Neuronal stem cell (in vitro differentiated cells): ENCODE data around the gene FHIT.

Experiments
- DNase-seq: peaks from one replicate; pipeline ENCODE4 v3.0.0-alpha.2; 2013; ENCODE audit warnings: low spot score
- H2AFZ ChIP-seq: one replicate; pipeline ENCODE4 v1.6.1; 2013; ENCODE audit warnings: mild to moderate bottlenecking, low read length, inconsistent platforms
- H2AK5ac ChIP-seq: 2 replicates; pipeline ENCODE4 v1.6.1; 2013; ENCODE audit warnings: low read depth, mild to moderate bottlenecking, inconsistent platforms, low read length, moderate library complexity, mixed read lengths
- H2BK120ac ChIP-seq: 2 replicates; pipeline ENCODE4 v1.6.1; 2013; ENCODE audit warnings: low read depth, mild to moderate bottlenecking, inconsistent platforms, low read length, moderate library complexity, mixed read lengths
- H2BK12ac ChIP-seq: one replicate; pipeline ENCODE4 v1.6.1; 2013; ENCODE audit warnings: low read length, inconsistent platforms
- H2BK15ac ChIP-seq: 2 replicates; pipeline ENCODE4 v1.6.1; 2013; ENCODE audit warnings: mild to moderate bottlenecking, low read length, inconsistent platforms, mixed read lengths
- H2BK5ac ChIP-seq: one replicate; pipeline ENCODE4 v1.6.1; 2013; ENCODE audit warnings: inconsistent platforms, mild to moderate bottlenecking, low read length, moderate library complexity
- H3K14ac ChIP-seq: one replicate; pipeline ENCODE4 v1.6.1; 2013; ENCODE audit warnings: low read length, inconsistent platforms
- H3K18ac ChIP-seq: 2 replicates; pipeline ENCODE4 v1.6.1; 2013; ENCODE audit warnings: low read length, inconsistent platforms
- H3K23ac ChIP-seq: 2 replicates; pipeline ENCODE4 v1.6.1; 2013; ENCODE audit warnings: low read depth, mild to moderate bottlenecking, mixed read lengths, low read length, inconsistent platforms; ENCODE audit not compliant: poor library complexity
- H3K27ac ChIP-seq: replicated peaks from 3 replicates; pipeline ENCODE4 v1.5.1; 2013; ENCODE audit warnings: low read length, inconsistent platforms
- H3K27me3 ChIP-seq, 3 experiments: 2 replicates each; pipeline ENCODE4 v1.6.1; 2013; ENCODE audit warnings: low read length in 3 of 3, mild to moderate bottlenecking in 2 of 3, inconsistent platforms in 1 of 3, low read depth in 1 of 3, mixed read lengths in 1 of 3, moderate library complexity in 1 of 3; ENCODE audit not compliant: control insufficient read depth in 3 of 3, insufficient read depth in 3 of 3
- H3K36me3 ChIP-seq, 2 donors: replicated peaks in 1 of 2; 2 replicates each; pipeline ENCODE4 v1.6.1; 2013; ENCODE audit warnings: low read length in 2 of 2; ENCODE audit not compliant: control insufficient read depth in 2 of 2, insufficient read depth in 2 of 2
- H3K4ac ChIP-seq: 2 replicates; pipeline ENCODE4 v1.6.1; 2013; ENCODE audit warnings: inconsistent platforms, mild to moderate bottlenecking, low read length, moderate library complexity
- H3K4me1 ChIP-seq, 2 donors: 1 replicate in 1 of 2; 2 replicates in 1 of 2; pipeline ENCODE4 v1.6.1; 2013; ENCODE audit warnings: low read length in 2 of 2, low read depth in 1 of 2; ENCODE audit not compliant: control insufficient read depth in 2 of 2, insufficient read depth in 1 of 2
- H3K4me2 ChIP-seq: one replicate; pipeline ENCODE4 v1.6.1; 2013; ENCODE audit warnings: mild to moderate bottlenecking, low read length, inconsistent platforms; ENCODE audit not compliant: insufficient read depth, poor library complexity, severe bottlenecking
- H3K4me3 ChIP-seq, 2 donors: 2 replicates each; pipeline ENCODE4 v1.5.1; 2013; ENCODE audit warnings: low read length in 2 of 2, mild to moderate bottlenecking in 2 of 2, inconsistent platforms in 1 of 2, moderate library complexity in 1 of 2
- H3K79me1 ChIP-seq: one replicate; pipeline ENCODE4 v1.6.1; 2013; ENCODE audit warnings: low read depth, mild to moderate bottlenecking, inconsistent platforms, low read length, moderate library complexity
- H3K9ac ChIP-seq: one replicate; pipeline ENCODE4 v1.6.1; 2013; ENCODE audit warnings: mild to moderate bottlenecking, low read depth, low read length, inconsistent platforms; ENCODE audit not compliant: poor library complexity
- H3K9me3 ChIP-seq, 2 donors: replicated peaks in 1 of 2; 2 replicates each; pipeline versions ENCODE3 to v1.6.1; 2013; ENCODE audit warnings: low read length in 2 of 2, mild to moderate bottlenecking in 2 of 2, inconsistent platforms in 1 of 2, low read depth in 1 of 2, mixed read lengths in 1 of 2, moderate library complexity in 1 of 2; ENCODE audit not compliant: control insufficient read depth in 2 of 2, insufficient read depth in 1 of 2
- H4K8ac ChIP-seq: one replicate; pipeline ENCODE4 v1.6.1; 2013; ENCODE audit warnings: low read depth, mild to moderate bottlenecking, inconsistent platforms, low read length, moderate library complexity
- H4K91ac ChIP-seq: one replicate; pipeline ENCODE4 v1.6.1; 2013; ENCODE audit warnings: low read length, low read depth, mild to moderate bottlenecking, inconsistent platforms; ENCODE audit not compliant: poor library complexity
- WGBS, 2 donors: extraction: QIAGEN DNeasy Blood & Tissue Kit; methylation state at CpG; one replicate each; pipeline ENCODE4 v1.1.7; 2013; ENCODE audit warnings: missing lambda C conversion rate in 2 of 2, mixed read lengths in 1 of 2; ENCODE audit not compliant: insufficient read length in 2 of 2, insufficient replicate concordance in 1 of 2; ENCODE audit errors: extremely low coverage in 2 of 2; 5-methylcytosine and 5-hydroxymethylcytosine counted together

FHIT gene

DNA sequence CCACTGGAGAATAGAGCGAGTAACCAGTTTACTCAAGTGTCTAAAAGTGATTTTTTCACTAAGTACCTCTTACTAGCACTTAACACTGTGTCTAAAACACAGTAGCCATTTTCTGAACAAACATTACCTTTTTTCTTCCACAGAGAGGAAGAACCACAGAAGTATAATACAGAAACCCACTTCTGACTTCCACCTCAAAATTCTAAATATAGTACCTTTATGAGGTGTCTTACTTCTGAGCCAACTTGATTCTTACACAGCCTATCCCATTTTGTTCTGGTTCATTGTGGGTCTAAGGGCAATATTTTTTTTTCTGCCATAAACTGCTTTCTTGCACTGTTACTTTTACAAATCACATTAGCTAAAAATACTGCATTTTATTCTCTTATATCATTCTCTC is 821.0 kb downstream of the FHIT start:
- Histone ChIP-seq H3K4ac (no peak overlapping the region), H3K4me2 (no peak overlapping the region), H3K9ac (no peak overlapping the region), H2BK12ac (no peak overlapping the region), H3K4me3 (no peak overlapping the region), H3K18ac (no peak overlapping the region), H3K14ac (no peak overlapping the region), H3K23ac (no peak overlapping the region), H3K27ac (no peak overlapping the region), H3K36me3 (no peaks in the 10 kb centered on the region), H2AK5ac (no peak overlapping the region), H2BK120ac (no peak overlapping the region), H4K8ac (no peak overlapping the region), H4K91ac (no peak overlapping the region), H2BK15ac (no peak overlapping the region), H2AFZ (no peak overlapping the region), H2BK5ac (no peak overlapping the region), H3K9me3 (no peaks in the 10 kb centered on the region), H3K4me1 (no peaks in the 10 kb centered on the region), H3K79me1 (no peaks in the 10 kb centered on the region), H3K27me3 (no peaks in the 10 kb centered on the region)
- no peak for DNase-seq
- WGBS, 2 donors: no CpG with 5 or more reads among the region's 1 CpG

DNA sequence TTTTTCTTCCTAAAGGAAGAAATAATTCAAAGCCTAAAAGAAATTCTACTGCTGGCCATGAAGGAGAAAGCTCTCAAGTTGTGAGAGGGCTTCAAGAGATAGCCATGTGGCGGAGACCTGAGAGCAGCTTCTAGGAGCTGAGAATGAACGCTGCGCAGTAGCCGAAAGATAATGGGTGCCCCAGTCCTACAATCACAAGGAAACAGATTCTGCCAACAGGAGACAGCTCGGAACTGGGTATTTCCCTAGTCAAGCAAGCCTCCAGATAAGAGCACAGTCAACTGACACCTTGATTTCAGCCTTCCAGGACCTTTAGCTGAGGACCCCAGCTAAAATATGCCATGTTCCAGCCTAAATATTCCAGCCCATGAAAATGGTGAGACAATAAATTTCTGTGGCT is 824.1 kb downstream of the FHIT start:
- Histone ChIP-seq H3K4me2 (no peak overlapping the region), H3K27me3 (no peaks in the 10 kb centered on the region), H4K91ac (no peak overlapping the region), H3K4me3 (no peak overlapping the region), H2AFZ (no peak overlapping the region), H3K79me1 (no peaks in the 10 kb centered on the region), H3K4me1 (no peaks in the 10 kb centered on the region), H2BK12ac (no peak overlapping the region), H4K8ac (no peak overlapping the region), H3K27ac (no peak overlapping the region), H3K9me3 (no peaks in the 10 kb centered on the region), H3K18ac (no peak overlapping the region), H2BK120ac (no peak overlapping the region), H3K9ac (no peak overlapping the region), H3K4ac (no peak overlapping the region), H3K36me3 (no peaks in the 10 kb centered on the region), H2BK15ac (no peak overlapping the region), H3K14ac (no peak overlapping the region), H2AK5ac (no peak overlapping the region), H3K23ac (no peak overlapping the region), H2BK5ac (no peak overlapping the region)
- DNase-seq: no peak
- WGBS, 2 donors: no CpG with 5 or more reads among the region's 5 CpGs

DNA sequence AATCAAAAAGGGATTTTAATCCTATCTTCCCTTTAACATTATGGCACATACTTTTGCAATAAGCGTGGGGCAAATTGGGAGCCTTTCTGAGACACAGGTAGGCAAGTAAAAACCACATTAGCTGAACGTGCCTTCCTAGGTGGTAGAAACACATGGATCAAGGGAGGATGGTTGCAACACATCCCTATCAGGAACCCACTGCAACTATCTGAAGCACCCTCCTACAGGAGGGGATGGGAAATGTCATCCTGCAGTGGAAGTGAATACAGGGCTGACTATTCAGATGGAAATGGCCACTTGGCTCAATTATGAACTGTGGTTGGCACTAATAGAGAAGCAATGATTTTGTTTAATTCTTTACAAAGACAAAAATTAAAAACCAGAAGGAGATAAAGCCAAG is 826.3 kb downstream of the FHIT start:
- Histone ChIP-seq H3K36me3 (no peaks in the 10 kb centered on the region), H3K4ac (no peak overlapping the region), H3K4me2 (no peak overlapping the region), H3K18ac (no peak overlapping the region), H3K27me3 (no peaks in the 10 kb centered on the region), H2BK15ac (no peak overlapping the region), H3K9ac (no peak overlapping the region), H2AFZ (no peak overlapping the region), H2AK5ac (no peak overlapping the region), H3K79me1 (no peaks in the 10 kb centered on the region), H4K8ac (no peak overlapping the region), H2BK120ac (no peak overlapping the region), H2BK5ac (no peak overlapping the region), H3K23ac (no peak overlapping the region), H4K91ac (no peak overlapping the region), H3K27ac (no peak overlapping the region), H3K9me3 (no peaks in the 10 kb centered on the region), H3K14ac (no peak overlapping the region), H3K4me1 (no peaks in the 10 kb centered on the region), H2BK12ac (no peak overlapping the region), H3K4me3 (no peak overlapping the region)
- WGBS, 2 donors: no CpG with 5 or more reads among the region's 2 CpGs
- no peak for DNase-seq

DNA sequence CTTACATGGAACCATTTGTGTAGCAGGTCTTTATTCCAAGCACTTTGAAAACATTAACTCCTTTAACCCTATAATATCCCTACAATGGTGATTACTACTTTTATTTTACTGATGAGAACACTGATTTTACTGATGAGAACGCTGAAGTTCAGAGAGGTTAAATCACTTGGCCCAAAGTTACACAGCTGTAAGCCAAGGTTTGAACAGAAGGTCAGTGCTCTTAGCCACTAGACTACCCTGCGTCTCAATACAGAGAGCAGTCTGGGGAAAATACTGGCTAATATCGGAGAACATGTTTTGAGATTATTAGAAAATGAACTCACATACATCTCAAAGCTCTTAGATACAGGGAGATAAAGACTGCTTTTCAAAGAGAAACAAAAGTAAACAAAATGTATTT is 827.2 kb downstream of the FHIT start:
- Histone ChIP-seq H4K8ac (no peak overlapping the region), H3K4me3 (no peak overlapping the region), H3K4ac (no peak overlapping the region), H3K4me2 (no peak overlapping the region), H2BK12ac (no peak overlapping the region), H4K91ac (no peak overlapping the region), H3K9me3 (no peaks in the 10 kb centered on the region), H2BK5ac (no peak overlapping the region), H3K27ac (no peak overlapping the region), H3K9ac (no peak overlapping the region), H3K4me1 (no peaks in the 10 kb centered on the region), H3K14ac (no peak overlapping the region), H2AFZ (no peak overlapping the region), H3K18ac (no peak overlapping the region), H2BK15ac (no peak overlapping the region), H2BK120ac (no peak overlapping the region), H3K36me3 (no peaks in the 10 kb centered on the region), H3K23ac (no peak overlapping the region), H3K27me3 (no peaks in the 10 kb centered on the region), H2AK5ac (no peak overlapping the region), H3K79me1 (no peaks in the 10 kb centered on the region)
- DNase-seq: no peak
- no CpG with 5 or more reads among the region's 3 CpGs for WGBS, 2 donors
